ENCODE data around the gene SLC22A15.

The SLC22A15 gene

GRCh38 chr1:116099379-116099778, 123.1 kb downstream of the SLC22A15 start:
- TF ChIP-seq, protein P1, sequence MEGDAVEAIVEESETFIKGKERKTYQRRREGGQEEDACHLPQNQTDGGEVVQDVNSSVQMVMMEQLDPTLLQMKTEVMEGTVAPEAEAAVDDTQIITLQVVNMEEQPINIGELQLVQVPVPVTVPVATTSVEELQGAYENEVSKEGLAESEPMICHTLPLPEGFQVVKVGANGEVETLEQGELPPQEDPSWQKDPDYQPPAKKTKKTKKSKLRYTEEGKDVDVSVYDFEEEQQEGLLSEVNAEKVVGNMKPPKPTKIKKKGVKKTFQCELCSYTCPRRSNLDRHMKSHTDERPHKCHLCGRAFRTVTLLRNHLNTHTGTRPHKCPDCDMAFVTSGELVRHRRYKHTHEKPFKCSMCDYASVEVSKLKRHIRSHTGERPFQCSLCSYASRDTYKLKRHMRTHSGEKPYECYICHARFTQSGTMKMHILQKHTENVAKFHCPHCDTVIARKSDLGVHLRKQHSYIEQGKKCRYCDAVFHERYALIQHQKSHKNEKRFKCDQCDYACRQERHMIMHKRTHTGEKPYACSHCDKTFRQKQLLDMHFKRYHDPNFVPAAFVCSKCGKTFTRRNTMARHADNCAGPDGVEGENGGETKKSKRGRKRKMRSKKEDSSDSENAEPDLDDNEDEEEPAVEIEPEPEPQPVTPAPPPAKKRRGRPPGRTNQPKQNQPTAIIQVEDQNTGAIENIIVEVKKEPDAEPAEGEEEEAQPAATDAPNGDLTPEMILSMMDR (conservative IDR thresholded peaks at IDR 0.05; ENCODE audit: low read depth, low read length) = no peak
- no peak for DNase-seq (ENCODE audit: low read depth)
- no peak overlapping the region for H3K4me3 ChIP-seq (ENCODE audit: low read depth, low read length)

DNA sequence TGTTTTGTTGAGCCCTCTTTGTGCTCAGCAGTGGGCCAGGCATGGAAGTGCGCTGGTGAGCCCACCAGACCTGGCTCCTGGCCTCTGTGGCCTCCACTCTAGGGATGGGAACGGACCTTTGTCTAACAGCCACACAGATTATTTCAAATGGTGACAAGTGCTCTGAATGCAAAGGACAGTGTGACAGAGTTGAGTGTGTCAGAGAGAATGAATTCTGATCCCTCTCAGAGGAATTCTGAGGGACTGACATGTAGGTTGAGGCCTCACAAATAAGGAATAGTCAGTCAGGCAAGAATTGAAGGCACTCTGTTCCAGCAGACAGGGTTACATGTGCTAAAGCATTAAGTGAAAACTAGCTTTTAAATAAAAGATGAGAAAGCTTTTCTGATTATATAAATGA, 123.6 kb downstream of the SLC22A15 start:
- no peak for DNase-seq (ENCODE audit: low read depth)
- no peak overlapping the region for H3K4me3 ChIP-seq (ENCODE audit: low read depth, low read length)
- TF ChIP-seq, protein P1 (conservative IDR thresholded peaks at IDR 0.05; ENCODE audit: low read depth, low read length) = no peak

GRCh38 chr1:116104667-116105066, 128.4 kb downstream of the SLC22A15 start:
- DNase-seq (ENCODE audit: low read depth) = no peak

DNA sequence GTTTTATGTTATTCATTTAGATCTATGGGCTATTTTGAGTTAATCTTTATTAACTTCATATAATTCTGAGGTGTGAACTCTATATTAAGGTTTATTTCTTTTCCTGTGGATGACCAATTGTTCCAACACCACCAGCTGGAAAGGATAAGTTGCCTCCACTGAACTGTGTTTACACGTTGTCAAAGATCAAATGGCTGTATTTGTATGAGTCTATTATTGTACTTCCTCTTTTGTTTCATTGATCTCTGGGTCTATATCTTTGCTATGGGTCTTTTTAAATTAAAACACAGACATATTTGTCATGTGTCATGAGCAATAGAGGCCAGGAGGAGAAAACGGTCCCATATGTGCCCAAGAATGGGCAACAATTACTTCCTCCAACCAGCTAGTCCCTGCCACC, 129.7 kb downstream of the SLC22A15 start:
- no peak overlapping the region for H3K4me3 ChIP-seq (ENCODE audit: low read depth, low read length)

More at GRCh38 chr1:116104667-116105066, 128.4 kb downstream of the SLC22A15 start:
- TF ChIP-seq, protein P1 (conservative IDR thresholded peaks at IDR 0.05; ENCODE audit: low read depth, low read length) = no peak
- no peak overlapping the region for H3K4me3 ChIP-seq (ENCODE audit: low read depth, low read length)

GRCh38 chr1:116106646-116107045, 130.3 kb downstream of the SLC22A15 start:
- DNase-seq (ENCODE audit: low read depth) = no peak
- TF ChIP-seq, protein P1 (conservative IDR thresholded peaks at IDR 0.05; ENCODE audit: low read depth, low read length) = no peak
- H3K4me3 ChIP-seq (ENCODE audit: low read depth, low read length) = no peak overlapping the region

More for the DNA sequence above, 129.7 kb downstream of the SLC22A15 start:
- no peak for DNase-seq (ENCODE audit: low read depth)
- TF ChIP-seq, protein P1 (conservative IDR thresholded peaks at IDR 0.05; ENCODE audit: low read depth, low read length) = no peak

- DNase-seq (ENCODE audit: low read depth) = no peak
- H3K4me3 ChIP-seq (ENCODE audit: low read depth, low read length) = no peak overlapping the region
- TF ChIP-seq, protein P1 (conservative IDR thresholded peaks at IDR 0.05; ENCODE audit: low read depth, low read length) = no peak
Measured at GRCh38 chr1:116107371-116107770, 131.1 kb downstream of the SLC22A15 start.

Data from choroid plexus epithelial cell (primary cell).